Measurements from ENCODE around the gene NAPSA. TPM values are rescaled to one million over a fixed set of nuclear protein-coding genes. Genes with fewer than 3 reads are reported as not detected.

NAPSA gene
- 10 to 100 TPM in 1 of 5 donors, 1 to 10 TPM in 1, under 1 TPM in 1, not detected in 2; 0.18 to 87.5 (median 1.2) TPM for total RNA-seq
- polyA plus RNA-seq = 1 to 10 TPM in 2 of 3 donors, under 1 TPM in 1; 0.50 to 2.8 (median 2.6) TPM
- long read RNA-seq, donor 1 = 0 reads
- long read RNA-seq, donor 2, partial matches to known transcripts = 0 of 1 reads
- long read RNA-seq, donor 2, other reads (novel, unspliced or antisense) = 0 of 1 reads
- long read RNA-seq, donor 3 = 0 reads
- long read RNA-seq, donor 4 = 0 reads
- long read RNA-seq, donor 5 = 0 reads
- long read RNA-seq, donor 6 = 0 reads
- long read RNA-seq, donor 7 = 0 reads
- long read RNA-seq, donor 8 = 0 reads
- long read RNA-seq, donor 9 = 0 reads
- long read RNA-seq, donor 10 = 0 reads

- TF ChIP-seq POLR2A (IDR thresholded peaks at IDR 0.05) = no peak
- no peak for DNase-seq
- WGBS, 5 donors = 80 to 84% (median 83%) methylated on average over 11 of the region's 11 CpGs
- H3K4me1 ChIP-seq = peaks cover 0 to 13% (median 12%) of the 10 kb centered on the region in 4 donors
- no peak within 1 kb of the TSS for H3K27ac ChIP-seq
- H3K36me3 ChIP-seq = no peaks in the 10 kb centered on the region
- no peak within 1 kb of the TSS for H3K4me3 ChIP-seq
- intact Hi-C loops (cut with DNase I; ENCODE audit: low total_unique reads) = loop anchor here (5.0 kb wide), 1 partner anchor 92 kb away; no protein-coding TSS in a partner anchor
- no peaks in the 10 kb centered on the region for H3K27me3 ChIP-seq
- no peaks in the 10 kb centered on the region for H3K9me3 ChIP-seq
Observed at GRCh38 chr19:50365434-50366306, at the start of gene NAPSA. Gene NAPSA (minus strand): TSS chr19:50365639. CDS start chr19:50365621, 18 bp downstream.

DNA sequence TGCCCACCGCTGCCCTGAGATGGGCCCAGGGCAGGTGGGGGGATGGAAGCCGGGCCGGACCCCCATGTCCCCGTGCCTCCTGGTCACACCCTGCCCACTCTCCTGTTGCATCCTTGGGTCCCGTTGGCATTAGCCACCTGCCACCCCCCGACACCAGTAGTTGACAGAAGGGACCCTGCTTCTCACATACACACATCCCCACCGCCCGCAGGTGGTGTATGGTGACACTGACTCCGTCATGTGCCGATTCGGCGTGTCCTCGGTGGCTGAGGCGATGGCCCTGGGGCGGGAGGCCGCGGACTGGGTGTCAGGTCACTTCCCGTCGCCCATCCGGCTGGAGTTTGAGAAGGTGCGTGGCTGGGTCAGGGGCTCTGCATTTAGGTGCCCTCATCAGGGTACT is 48.1 kb upstream of the NAPSA start:
- H3K27ac ChIP-seq = no peak overlapping the region
- no peaks in the 10 kb centered on the region for H3K9me3 ChIP-seq
- peaks cover 0 to 25% (median 16%) of the 10 kb centered on the region in 3 donors for H3K27me3 ChIP-seq
- no peak for TF ChIP-seq POLR2A (IDR thresholded peaks at IDR 0.05)
- TF ChIP-seq POLR2AphosphoS5 (IDR thresholded peaks at IDR 0.05) = no peak
- no peak for TF ChIP-seq CTCF (IDR thresholded peaks at IDR 0.05)
- no peak for TF ChIP-seq EP300 (IDR thresholded peaks at IDR 0.05)
- H3K4me3 ChIP-seq = no peak overlapping the region
- intact Hi-C loops (cut with DNase I; ENCODE audit: low total_unique reads) = no loop called here
- 94 to 96% (median 95%) methylated on average over 11 to 21 of the region's 21 CpGs for WGBS, 5 donors
- H3K36me3 ChIP-seq = peaks cover 0 to 34% (median 21%) of the 10 kb centered on the region in 4 donors
- DNase-seq = no peak
- peaks cover 0 to 33% (median 19%) of the 10 kb centered on the region in 4 donors for H3K4me1 ChIP-seq

DNA sequence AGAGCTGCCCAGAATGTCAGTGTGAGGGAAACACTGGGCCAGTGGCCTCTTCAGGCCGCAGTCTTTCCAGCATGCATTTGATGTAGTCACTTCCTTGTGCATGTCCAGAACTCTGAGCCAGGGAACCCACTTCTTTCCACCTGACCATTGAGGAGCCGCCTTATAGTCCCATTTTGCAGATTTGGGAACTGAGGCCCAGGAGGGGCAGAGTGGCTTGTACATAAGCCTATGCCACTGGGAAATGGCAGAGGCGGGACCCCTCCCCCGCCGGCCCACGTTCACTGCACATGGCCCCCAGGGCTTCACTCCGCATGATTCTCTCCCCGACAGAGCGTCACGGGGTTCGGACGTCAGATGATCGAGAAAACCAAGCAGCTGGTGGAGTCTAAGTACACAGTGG is 47.7 kb upstream of the NAPSA start:
- TF ChIP-seq POLR2A (IDR thresholded peaks at IDR 0.05) = no peak
- no peak for TF ChIP-seq POLR2AphosphoS5 (IDR thresholded peaks at IDR 0.05)
- TF ChIP-seq EP300 (IDR thresholded peaks at IDR 0.05) = no peak
- TF ChIP-seq CTCF (IDR thresholded peaks at IDR 0.05) = no peak

DNA sequence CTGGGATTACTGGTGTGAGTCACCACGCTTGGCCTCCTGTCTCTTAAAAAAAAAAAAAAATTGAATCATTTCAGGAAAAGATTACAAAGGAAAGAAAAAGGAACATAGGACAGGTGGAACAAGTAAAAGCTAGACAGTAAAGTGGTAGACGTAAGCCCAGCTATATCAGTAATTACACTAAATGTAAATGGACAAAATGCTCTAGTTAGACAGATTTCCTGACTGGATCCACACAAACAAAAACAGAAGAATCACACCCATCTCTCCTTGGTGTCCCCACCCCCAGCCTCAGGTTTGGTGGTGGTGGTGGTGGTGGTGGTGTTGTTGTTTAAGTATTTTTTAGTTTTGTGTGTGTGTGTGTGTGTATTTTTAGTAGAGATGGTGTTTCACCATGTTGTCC is 47.0 kb upstream of the NAPSA start:
- no peaks in the 10 kb centered on the region for H3K9me3 ChIP-seq
- WGBS, 5 donors = 93 to 100% (median 98%) methylated on average over 2 of the region's 2 CpGs
- DNase-seq = no peak
- no peak overlapping the region for H3K4me3 ChIP-seq
- TF ChIP-seq POLR2AphosphoS5 (IDR thresholded peaks at IDR 0.05) (no peak), EP300 (IDR thresholded peaks at IDR 0.05) (no peak), CTCF (IDR thresholded peaks at IDR 0.05) (no peak), POLR2A (IDR thresholded peaks at IDR 0.05) (no peak)
- H3K36me3 ChIP-seq = peaks cover 0 to 44% (median 27%) of the 10 kb centered on the region in 4 donors
- H3K27ac ChIP-seq = no peak overlapping the region
- H3K4me1 ChIP-seq = peaks cover 0 to 25% (median 8%) of the 10 kb centered on the region in 4 donors
- peaks cover 0 to 14% (median 6%) of the 10 kb centered on the region in 3 donors for H3K27me3 ChIP-seq
- intact Hi-C loops (cut with DNase I; ENCODE audit: low total_unique reads) = no loop called here

More for the DNA sequence above, 47.7 kb upstream of the NAPSA start:
- peaks cover 0 to 20% (median 11%) of the 10 kb centered on the region in 3 donors for H3K27me3 ChIP-seq
- no peak for DNase-seq
- no peak overlapping the region for H3K27ac ChIP-seq
- peaks cover 0 to 38% (median 24%) of the 10 kb centered on the region in 4 donors for H3K36me3 ChIP-seq
- H3K4me3 ChIP-seq = no peak overlapping the region
- H3K4me1 ChIP-seq = peaks cover 0 to 30% (median 15%) of the 10 kb centered on the region in 4 donors
- intact Hi-C loops (cut with DNase I; ENCODE audit: low total_unique reads) = no loop called here
- H3K9me3 ChIP-seq = no peaks in the 10 kb centered on the region
- 93 to 98% (median 94%) methylated on average over 13 of the region's 13 CpGs for WGBS, 5 donors
